Hippocampal formation (tissue), 2 donors: ENCODE measurements around the gene ZDHHC11.
"Not testable (repeated sequence)": the region's sequence is repeated elsewhere in the genome, so short reads cannot be mapped to it uniquely, and the experiment has no call there.

Experiments
- DNase-seq, 2 donors: peaks; one replicate each; lab custom pipeline; 2025; lab: John Stamatoyannopoulos, UW

ZDHHC11 gene

GRCh38 chr5:844426-844825 lies 6.4 kb downstream of the ZDHHC11 start:
- not testable (repeated sequence) for DNase-seq

- DNase-seq: not testable (repeated sequence)
These were observed 6.9 kb downstream of the ZDHHC11 start for GRCh38 chr5:843926-844325.

GRCh38 chr5:843371-843770 lies 7.4 kb downstream of the ZDHHC11 start:
- not testable (repeated sequence) for DNase-seq

GRCh38 chr5:842402-843221 lies 8.2 kb downstream of the ZDHHC11 start:
- not testable (repeated sequence) for DNase-seq

GRCh38 chr5:841531-842401 lies 9.0 kb downstream of the ZDHHC11 start:
- not testable (repeated sequence) for DNase-seq

GRCh38 chr5:840974-841435 lies 9.8 kb downstream of the ZDHHC11 start:
- DNase-seq: not testable (repeated sequence)

- not testable (repeated sequence) for DNase-seq
These were observed 10.4 kb downstream of the ZDHHC11 start for GRCh38 chr5:840118-840973.

- DNase-seq: not testable (repeated sequence)
These were observed 12.3 kb downstream of the ZDHHC11 start for GRCh38 chr5:838431-838851.

GRCh38 chr5:837621-838121 lies 13.1 kb downstream of the ZDHHC11 start:
- not testable (repeated sequence) for DNase-seq

- DNase-seq: not testable (repeated sequence)
These were observed 14.7 kb downstream of the ZDHHC11 start for GRCh38 chr5:835933-836612.

GRCh38 chr5:834013-834412 lies 16.8 kb downstream of the ZDHHC11 start:
- DNase-seq: not testable (repeated sequence)

GRCh38 chr5:828194-828593 lies 22.6 kb downstream of the ZDHHC11 start:
- not testable (repeated sequence) for DNase-seq

- not testable (repeated sequence) for DNase-seq
These were observed 25.2 kb downstream of the ZDHHC11 start for GRCh38 chr5:825544-825943.

GRCh38 chr5:821504-821903 lies 29.3 kb downstream of the ZDHHC11 start:
- no peak for DNase-seq

- no peak for DNase-seq
These were observed 30.5 kb downstream of the ZDHHC11 start for GRCh38 chr5:820245-820644.

- no peak for DNase-seq
These were observed 31.7 kb downstream of the ZDHHC11 start for GRCh38 chr5:819078-819477.

GRCh38 chr5:816176-816575 lies 34.6 kb downstream of the ZDHHC11 start:
- DNase-seq: no peak

GRCh38 chr5:815449-815848 lies 35.3 kb downstream of the ZDHHC11 start:
- no peak for DNase-seq

GRCh38 chr5:813575-813974 lies 37.2 kb downstream of the ZDHHC11 start:
- not testable (repeated sequence) for DNase-seq

GRCh38 chr5:811384-811783 lies 39.4 kb downstream of the ZDHHC11 start:
- not testable (repeated sequence) for DNase-seq
